Activated CD8-positive, alpha-beta T cell treated with anti-CD3 and anti-CD28 coated beads for 36 hours (primary cell): Measurements from ENCODE around the gene ALX3. TPM values are rescaled to one million over a fixed set of nuclear protein-coding genes. Genes with fewer than 3 reads are reported as not detected.

ENCODE experiments used
- ATAC-seq: fragments of 200-7000 bp; cut with Tn5 transposase; one replicate; pipeline ENCODE4 v1.10.0; 2021; ENCODE audit warnings: mild to moderate bottlenecking, moderate library complexity
- CTCF ChIA-PET: fragments of 350-600 bp; sonication (Branson Sonifier 250); formaldehyde crosslinking; loops from one replicate; lab custom pipeline; 2021; ENCODE audit warnings: antibody characterized with exemption; lab: Charles Lee
- POLR2A ChIA-PET: fragments of 350-600 bp; sonication (Branson Sonifier 250); formaldehyde crosslinking; loops from one replicate; lab custom pipeline; 2021; ENCODE audit warnings: antibody characterized with exemption; lab: Charles Lee
- DNase-seq: peaks from one replicate; pipeline ENCODE4 v3.0.0-alpha.2; 2020
- H3K27ac Mint-ChIP-seq: one replicate; pipeline ENCODE4 v1.8.0; 2021; ENCODE audit warnings: mild to moderate bottlenecking, mixed read lengths
- H3K27me3 Mint-ChIP-seq: one replicate; pipeline ENCODE4 v1.8.0; 2021; ENCODE audit warnings: mixed read lengths
- H3K36me3 Mint-ChIP-seq: one replicate; pipeline ENCODE4 v1.8.0; 2021; ENCODE audit warnings: low read depth, mixed read lengths
- H3K4me1 Mint-ChIP-seq: one replicate; pipeline ENCODE4 v1.8.0; 2021; ENCODE audit warnings: low read depth, mixed read lengths
- H3K4me3 Mint-ChIP-seq: one replicate; pipeline ENCODE4 v1.8.0; 2021; ENCODE audit warnings: mild to moderate bottlenecking, moderate library complexity, mixed read lengths
- H3K9me3 Mint-ChIP-seq: one replicate; pipeline ENCODE4 v1.8.0; 2021; ENCODE audit warnings: mixed read lengths
- intact Hi-C: fragments of 100-400 bp; cut with micrococcal nuclease; formaldehyde crosslinking; loops from one replicate; pipeline ENCODE4 v1.10.0; 2022
- total RNA-seq, 2 experiments: library from RNA; stranded (reverse); gene quantifications; one replicate each; pipeline ENCODE4 v1.2.3, GENCODE V29; 2021
- TF ChIP-seq, protein P1 (sequence below): fragments of 200-600 bp; IDR thresholded peaks from one replicate; pipeline ENCODE4 v1.8.0; 2022; ENCODE audit warnings: antibody characterized with exemption, mild to moderate bottlenecking

Gene ALX3
- total RNA-seq, 2 experiments from 2014 or later, result not detected

- CTCF ChIA-PET, result interaction anchor here (0.8 to 5.9 kb wide), 8 partner anchors 10 to 369 kb away, joined by 3 to 156 read pairs (median 8); no protein-coding TSS in a partner anchor
- intact Hi-C loops, result no loop called here
- POLR2A ChIA-PET, result interaction anchor here (0.8 to 1.2 kb wide), 2 partner anchors 30 to 39 kb away, joined by 3 read pairs; no protein-coding TSS in a partner anchor
Measured at GRCh38 chr1:110091381-110091780, 20.9 kb upstream of the ALX3 start.

DNA sequence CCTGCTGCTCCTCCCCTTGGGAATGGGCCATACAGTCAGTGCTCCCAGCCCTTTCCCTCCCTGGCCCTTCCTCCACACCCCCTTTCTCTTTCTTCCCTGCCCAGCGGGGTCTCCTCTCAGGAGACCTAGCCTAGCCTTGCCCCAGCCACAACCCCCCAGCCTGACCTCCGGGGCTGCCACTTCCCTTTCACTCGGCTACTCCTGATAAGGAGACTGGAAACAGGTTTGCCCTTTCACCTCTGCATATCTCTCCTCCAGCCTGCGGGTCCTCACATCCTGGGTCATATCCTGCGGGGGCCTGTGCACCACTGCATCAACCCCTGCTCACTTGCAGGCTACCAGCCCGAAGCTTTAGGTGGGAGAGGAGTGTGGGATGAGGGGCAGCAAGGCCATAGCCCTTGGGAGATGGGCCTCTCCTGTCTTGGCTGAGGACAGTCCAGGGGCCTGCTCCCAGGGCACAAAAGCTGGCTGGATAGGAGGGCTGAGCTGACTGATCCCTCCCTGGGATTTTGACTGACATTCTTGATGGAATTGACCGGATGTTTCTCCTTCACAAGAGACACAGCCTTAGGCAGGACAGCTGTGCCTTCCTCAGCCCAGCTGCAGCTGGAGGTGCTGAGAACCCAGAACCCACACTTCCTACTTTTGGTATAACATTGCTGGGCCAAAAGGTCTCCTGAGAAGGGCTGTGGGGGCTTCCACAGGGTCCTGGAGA, 19.2 kb upstream of the ALX3 start:
- POLR2A ChIA-PET, result no interaction called here
- CTCF ChIA-PET, result interaction anchor here (1.3 to 5.9 kb wide), 7 partner anchors 13 to 60 kb away, joined by 4 to 156 read pairs (median 17); no protein-coding TSS in a partner anchor
- Mint-ChIP-seq H3K27me3 (peaks cover 36% of the 10 kb centered on the region), H3K36me3 (no peaks in the 10 kb centered on the region), H3K4me1 (peaks cover 2% of the 10 kb centered on the region), H3K9me3 (no peaks in the 10 kb centered on the region), H3K4me3 (no peak overlapping the region), H3K27ac (no peak overlapping the region)
- DNase-seq, result no peak
- TF ChIP-seq, protein P1, sequence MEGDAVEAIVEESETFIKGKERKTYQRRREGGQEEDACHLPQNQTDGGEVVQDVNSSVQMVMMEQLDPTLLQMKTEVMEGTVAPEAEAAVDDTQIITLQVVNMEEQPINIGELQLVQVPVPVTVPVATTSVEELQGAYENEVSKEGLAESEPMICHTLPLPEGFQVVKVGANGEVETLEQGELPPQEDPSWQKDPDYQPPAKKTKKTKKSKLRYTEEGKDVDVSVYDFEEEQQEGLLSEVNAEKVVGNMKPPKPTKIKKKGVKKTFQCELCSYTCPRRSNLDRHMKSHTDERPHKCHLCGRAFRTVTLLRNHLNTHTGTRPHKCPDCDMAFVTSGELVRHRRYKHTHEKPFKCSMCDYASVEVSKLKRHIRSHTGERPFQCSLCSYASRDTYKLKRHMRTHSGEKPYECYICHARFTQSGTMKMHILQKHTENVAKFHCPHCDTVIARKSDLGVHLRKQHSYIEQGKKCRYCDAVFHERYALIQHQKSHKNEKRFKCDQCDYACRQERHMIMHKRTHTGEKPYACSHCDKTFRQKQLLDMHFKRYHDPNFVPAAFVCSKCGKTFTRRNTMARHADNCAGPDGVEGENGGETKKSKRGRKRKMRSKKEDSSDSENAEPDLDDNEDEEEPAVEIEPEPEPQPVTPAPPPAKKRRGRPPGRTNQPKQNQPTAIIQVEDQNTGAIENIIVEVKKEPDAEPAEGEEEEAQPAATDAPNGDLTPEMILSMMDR, result no peak
- intact Hi-C loops, result no loop called here
- ATAC-seq, result no peak

More at GRCh38 chr1:110091381-110091780, 20.9 kb upstream of the ALX3 start:
- Mint-ChIP-seq H3K27ac (no peak overlapping the region), H3K27me3 (peaks cover 22% of the 10 kb centered on the region), H3K4me3 (no peak overlapping the region), H3K36me3 (no peaks in the 10 kb centered on the region), H3K9me3 (no peaks in the 10 kb centered on the region), H3K4me1 (no peaks in the 10 kb centered on the region)
- TF ChIP-seq, protein P1, result no peak
- DNase-seq (no peak), ATAC-seq (no peak)

GRCh38 chr1:110088739-110089316, 18.4 kb upstream of the ALX3 start:
- peaks cover 41% of the 10 kb centered on the region for H3K27me3 Mint-ChIP-seq
- H3K4me3 Mint-ChIP-seq, result no peak overlapping the region
- H3K9me3 Mint-ChIP-seq, result no peaks in the 10 kb centered on the region
- H3K27ac Mint-ChIP-seq, result no peak overlapping the region
- TF ChIP-seq, protein P1, result no peak
- no peaks in the 10 kb centered on the region for H3K36me3 Mint-ChIP-seq
- no peak for DNase-seq
- intact Hi-C loops, result no loop called here
- no peak for ATAC-seq
- H3K4me1 Mint-ChIP-seq, result peaks cover 2% of the 10 kb centered on the region
- ChIA-PET POLR2A (interaction anchor here (1.1 kb wide), 1 partner anchor 16 kb away, joined by 4 read pairs; no protein-coding TSS in a partner anchor), CTCF (interaction anchor here (0.6 to 5.9 kb wide), 28 partner anchors 8 to 371 kb away, joined by 3 to 156 read pairs (median 6); partner anchors contain the start of gene ALX3)

DNA sequence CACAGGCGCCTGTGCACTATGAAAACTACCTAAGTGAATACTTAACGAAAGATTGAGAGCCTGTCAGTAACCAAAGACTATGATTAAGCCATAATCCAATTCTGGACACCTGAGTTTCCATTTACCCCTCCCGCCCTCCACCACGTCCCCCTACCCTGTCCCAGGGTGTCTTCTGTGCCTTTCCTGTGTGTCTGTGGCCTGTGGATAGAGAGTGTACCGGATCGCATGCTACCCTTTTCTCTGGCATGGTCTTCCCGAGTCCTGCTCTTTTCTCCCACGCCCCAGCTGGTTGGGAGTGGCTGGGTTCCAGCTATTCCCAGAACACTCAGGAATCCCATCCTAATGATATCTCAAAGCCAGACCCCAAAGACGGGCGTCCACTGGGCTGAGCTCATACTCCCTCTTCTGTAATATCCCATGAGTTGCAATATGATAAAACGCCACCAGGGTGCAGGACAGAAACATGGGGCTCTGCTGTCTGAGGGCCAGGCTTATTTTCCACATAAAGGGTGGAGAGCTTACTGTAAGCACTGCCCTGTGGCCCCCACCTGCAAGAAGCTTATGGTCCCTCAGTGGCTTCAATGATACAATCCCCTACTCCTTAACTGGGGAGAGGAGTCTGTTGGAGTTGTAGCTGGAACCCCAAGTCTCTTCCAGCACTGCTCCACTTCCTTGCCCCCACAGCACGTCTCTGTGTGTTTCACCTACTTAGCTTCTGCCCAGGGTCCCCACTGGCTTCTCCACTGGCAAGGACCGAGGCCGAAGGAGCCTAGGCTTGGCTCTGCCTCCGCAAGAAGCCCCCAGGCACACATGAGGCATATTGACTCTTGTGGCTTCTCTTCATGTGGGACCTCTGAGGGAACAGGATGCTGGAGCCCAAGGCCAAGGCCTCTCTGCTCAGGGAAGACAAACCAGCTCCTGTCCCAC, 17.6 kb upstream of the ALX3 start:
- DNase-seq (peak; percentile 69), ATAC-seq (peak; percentile 79)
- Mint-ChIP-seq H3K4me3 (no peak overlapping the region), H3K27me3 (peaks cover 47% of the 10 kb centered on the region), H3K4me1 (peaks cover 7% of the 10 kb centered on the region), H3K36me3 (no peaks in the 10 kb centered on the region), H3K9me3 (no peaks in the 10 kb centered on the region), H3K27ac (no peak overlapping the region)
- POLR2A ChIA-PET, result interaction anchor here (1.1 kb wide), 1 partner anchor 16 kb away, joined by 4 read pairs; no protein-coding TSS in a partner anchor
- intact Hi-C loops, result no loop called here
- CTCF ChIA-PET, result interaction anchor here (0.6 to 5.9 kb wide), 34 partner anchors 9 to 1790 kb away, joined by 3 to 156 read pairs (median 5); partner anchors contain the start of gene ALX3
- TF ChIP-seq, protein P1, result peak; percentile 73
